Rectal smooth muscle tissue (tissue), 1 donor: Measurements from ENCODE around the gene PACSIN3.

Experiments
- H3K27ac ChIP-seq: one replicate; pipeline ENCODE4 v1.7.0; 2013; ENCODE audit warnings: low read depth, low read length, inconsistent platforms
- H3K27me3 ChIP-seq: one replicate; pipeline ENCODE4 v1.7.0; 2013; ENCODE audit warnings: low read length; ENCODE audit not compliant: control insufficient read depth, insufficient read depth
- H3K36me3 ChIP-seq: one replicate; pipeline ENCODE4 v1.7.0; 2013; ENCODE audit warnings: low read length; ENCODE audit not compliant: control insufficient read depth, insufficient read depth
- H3K4me1 ChIP-seq: one replicate; pipeline ENCODE4 v1.7.0; 2013; ENCODE audit warnings: low read length; ENCODE audit not compliant: control insufficient read depth, insufficient read depth
- H3K4me3 ChIP-seq: one replicate; pipeline ENCODE4 v1.7.0; 2013; ENCODE audit warnings: low read length
- H3K9ac ChIP-seq: one replicate; pipeline ENCODE4 v1.7.0; 2013; ENCODE audit warnings: low read length

Gene PACSIN3

DNA sequence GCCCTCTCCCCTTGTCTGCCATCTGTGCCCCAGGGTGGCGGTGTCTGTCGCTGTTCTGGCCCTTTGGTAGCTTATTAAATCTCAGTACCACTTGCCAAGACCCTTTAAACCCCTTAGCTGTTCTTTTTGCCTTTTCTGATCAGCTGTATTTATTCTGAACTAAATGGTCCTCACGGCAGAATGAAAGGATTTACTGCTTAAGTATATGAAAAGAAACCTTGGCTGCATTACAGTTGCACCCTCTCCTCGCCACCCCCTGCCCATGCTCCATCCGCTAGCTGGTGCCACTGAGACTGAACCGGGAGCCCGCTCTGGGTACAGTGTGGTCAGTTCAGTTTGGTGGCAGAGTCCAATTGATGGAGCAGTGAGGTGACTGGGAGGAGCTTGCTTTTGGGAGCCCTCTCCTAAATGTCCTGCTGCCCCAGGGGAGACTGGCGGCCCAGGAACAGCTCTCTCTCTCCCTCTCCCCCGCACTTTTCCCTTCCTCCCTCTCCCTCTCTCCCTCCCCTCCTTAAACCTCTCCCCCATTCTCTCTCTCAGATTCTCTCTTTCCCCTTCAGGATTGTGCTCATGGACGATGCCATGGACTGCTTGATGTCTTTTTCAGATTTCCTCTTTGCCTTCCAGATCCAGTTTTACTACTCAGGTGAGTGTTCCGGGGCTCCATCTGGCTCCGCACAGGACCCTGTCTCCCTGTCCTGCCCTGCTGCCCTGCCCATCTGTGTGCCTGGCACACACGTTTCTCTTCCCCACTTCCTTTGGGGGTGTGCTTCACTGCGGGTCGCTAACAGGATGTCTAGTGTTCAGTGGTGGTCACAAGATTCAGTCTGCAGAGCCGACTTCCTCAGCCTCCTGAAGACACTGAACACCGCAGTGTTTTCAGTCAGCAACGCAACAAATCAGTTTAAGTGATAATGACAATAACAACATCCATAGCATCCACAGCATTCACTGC lies 31.3 kb downstream of the PACSIN3 start:
- H3K9ac ChIP-seq: no peak overlapping the region
- H3K27ac ChIP-seq: no peak overlapping the region
- H3K27me3 ChIP-seq: no peaks in the 10 kb centered on the region
- H3K36me3 ChIP-seq: peaks cover 4% of the 10 kb centered on the region
- H3K4me3 ChIP-seq: no peak overlapping the region
- H3K4me1 ChIP-seq: peaks cover 2% of the 10 kb centered on the region

DNA sequence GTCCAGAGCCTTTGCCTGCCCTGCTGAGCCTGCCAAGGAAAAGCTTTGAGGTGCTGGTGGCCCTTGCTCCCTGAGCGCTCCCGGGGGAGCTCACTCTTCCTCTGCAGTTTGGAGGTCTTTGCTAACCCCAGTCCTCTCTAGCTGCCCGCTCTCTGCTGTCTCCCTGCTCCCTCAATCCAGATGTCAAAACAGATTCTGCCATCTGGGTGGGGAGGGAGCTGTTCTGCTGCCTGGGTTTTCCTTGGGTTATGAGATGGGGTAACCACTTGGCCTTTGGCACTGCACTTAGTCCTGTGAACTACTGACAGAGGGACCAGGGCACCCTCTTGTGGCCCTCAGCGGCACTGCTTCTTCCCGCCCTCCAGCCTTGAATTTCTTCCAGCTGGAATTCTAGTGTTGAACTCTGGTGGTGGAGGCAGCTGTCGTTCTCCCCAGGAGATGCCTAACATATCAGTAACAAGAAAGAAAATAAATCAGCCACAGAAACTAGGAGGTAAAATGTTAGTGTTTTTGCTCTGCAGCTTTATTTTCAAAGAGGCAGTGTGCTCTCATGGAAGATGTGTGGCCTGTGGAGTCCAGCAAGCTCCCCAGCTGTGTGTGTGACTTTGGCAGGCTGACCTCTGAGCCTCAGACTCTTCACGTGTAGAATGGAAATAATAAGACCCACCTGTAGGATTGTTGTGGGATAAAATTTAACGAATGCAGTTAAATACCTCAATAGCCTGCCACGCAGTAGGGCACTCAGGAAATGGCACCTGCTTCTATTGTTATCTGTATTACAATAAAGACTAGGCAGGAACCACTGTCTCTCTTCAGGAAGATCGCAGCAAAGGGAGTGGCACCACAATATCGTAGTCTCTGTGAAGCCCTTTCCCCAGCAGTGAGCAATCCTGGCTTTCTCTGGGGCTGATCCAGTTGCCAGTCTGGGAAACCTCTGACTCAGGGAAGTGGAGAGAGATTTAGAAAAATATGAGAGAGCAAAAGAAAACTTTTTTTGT lies 33.0 kb downstream of the PACSIN3 start:
- H3K4me3 ChIP-seq: no peak overlapping the region
- peaks cover 4% of the 10 kb centered on the region for H3K36me3 ChIP-seq
- no peak overlapping the region for H3K9ac ChIP-seq
- H3K4me1 ChIP-seq: peaks cover 14% of the 10 kb centered on the region
- no peak overlapping the region for H3K27ac ChIP-seq
- H3K27me3 ChIP-seq: no peaks in the 10 kb centered on the region

DNA sequence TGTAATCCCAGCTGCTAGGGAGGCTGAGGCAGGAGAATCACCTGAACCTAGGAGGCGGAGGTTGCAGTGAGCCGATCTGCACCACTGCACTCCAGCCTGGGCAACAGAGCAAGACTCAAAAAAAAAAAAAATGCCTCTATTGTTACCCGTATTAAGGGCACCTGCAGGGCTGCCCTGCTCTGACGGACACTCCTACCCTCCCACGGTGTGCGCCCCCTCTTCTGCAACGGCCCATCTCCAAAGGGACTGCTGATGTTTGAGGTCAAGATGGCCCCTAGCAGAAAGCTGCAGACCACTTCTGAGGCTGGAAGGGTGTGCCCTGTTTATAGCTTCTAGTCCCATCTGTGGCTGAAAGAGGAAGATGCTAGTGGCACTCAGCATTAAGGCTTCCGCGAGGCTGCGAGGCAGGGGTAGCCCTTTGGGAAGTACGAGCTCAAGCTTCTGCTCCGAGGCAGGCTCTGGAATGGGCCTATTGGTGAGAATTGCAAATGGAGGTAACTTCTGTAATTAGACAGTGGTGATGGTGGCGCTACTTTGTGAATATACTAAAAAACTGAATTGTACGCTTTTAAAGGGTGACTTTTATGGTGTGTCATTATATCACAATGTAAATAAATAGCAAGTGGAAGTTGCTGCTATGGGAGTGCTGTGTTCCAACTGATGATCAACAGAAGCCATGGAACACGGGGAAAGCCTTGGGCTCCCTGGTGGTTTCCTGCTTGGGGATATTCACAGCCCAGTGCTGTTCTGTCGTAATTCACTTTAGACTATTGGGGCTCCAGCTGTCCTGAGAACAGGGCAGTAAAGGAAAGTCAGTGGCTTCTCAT lies 33.9 kb downstream of the PACSIN3 start:
- no peak overlapping the region for H3K27ac ChIP-seq
- H3K36me3 ChIP-seq: peaks cover 4% of the 10 kb centered on the region
- peaks cover 14% of the 10 kb centered on the region for H3K4me1 ChIP-seq
- H3K4me3 ChIP-seq: no peak overlapping the region
- no peaks in the 10 kb centered on the region for H3K27me3 ChIP-seq
- H3K9ac ChIP-seq: no peak overlapping the region

- no peaks in the 10 kb centered on the region for H3K27me3 ChIP-seq
- no peak overlapping the region for H3K4me3 ChIP-seq
- no peak overlapping the region for H3K9ac ChIP-seq
- peaks cover 2% of the 10 kb centered on the region for H3K36me3 ChIP-seq
- H3K27ac ChIP-seq: peak overlapping the region; percentile 46
- H3K4me1 ChIP-seq: peaks cover 14% of the 10 kb centered on the region
These were observed 36.5 kb downstream of the PACSIN3 start for GRCh38 chr11:47149782-47150181.

DNA sequence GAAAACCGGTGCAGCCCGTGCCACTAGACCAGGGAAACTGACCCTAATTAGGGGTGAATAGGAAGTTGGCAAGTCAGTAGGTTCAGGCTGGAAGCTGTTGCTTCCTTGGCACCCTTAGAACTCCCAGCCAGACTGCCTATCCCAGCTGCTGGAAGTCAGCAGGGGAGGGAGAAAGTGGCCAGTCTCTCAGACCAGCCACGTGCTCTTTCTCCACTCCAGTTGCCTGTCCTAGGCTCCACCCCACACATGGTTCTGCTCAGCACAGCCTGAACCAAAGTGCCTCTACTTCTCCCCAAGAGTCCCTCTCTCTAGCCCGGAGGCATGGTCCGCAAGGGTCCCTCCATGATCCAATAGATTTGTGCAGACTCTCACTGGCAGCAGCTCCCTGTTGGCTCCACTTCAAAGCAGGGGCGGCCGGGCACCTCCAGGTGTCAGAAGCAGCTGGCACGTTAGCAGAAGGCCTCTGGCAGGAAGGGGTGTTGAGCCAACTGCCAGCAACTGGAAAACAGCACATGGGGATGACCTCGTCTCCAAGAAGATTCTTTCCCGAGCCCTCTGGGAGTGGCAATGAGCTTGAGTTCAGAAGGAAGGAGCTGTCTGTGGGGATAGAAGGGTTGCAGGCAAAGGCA lies 37.2 kb downstream of the PACSIN3 start:
- no peaks in the 10 kb centered on the region for H3K27me3 ChIP-seq
- peak overlapping the region; percentile 46 for H3K27ac ChIP-seq
- no peak overlapping the region for H3K4me3 ChIP-seq
- H3K9ac ChIP-seq: no peak overlapping the region
- peaks cover 14% of the 10 kb centered on the region for H3K4me1 ChIP-seq
- peaks cover 2% of the 10 kb centered on the region for H3K36me3 ChIP-seq

DNA sequence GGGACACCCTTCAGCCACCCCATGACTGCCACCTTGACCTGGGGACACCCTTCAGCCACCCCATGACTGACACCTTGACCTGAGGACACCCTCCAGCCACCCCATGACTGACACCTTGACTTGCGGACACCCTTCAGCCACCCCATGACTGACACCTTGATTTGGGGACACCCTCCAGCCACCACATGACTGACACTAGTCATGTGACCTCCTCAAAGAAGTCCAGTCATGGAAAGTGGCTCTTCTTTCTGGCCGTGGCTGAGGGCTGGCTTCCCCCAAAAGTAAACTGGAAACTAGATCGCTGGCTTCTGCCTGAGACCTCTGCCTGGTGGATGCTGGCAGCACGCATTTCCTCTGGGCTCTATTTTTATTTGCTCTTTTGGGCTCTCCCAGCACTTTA lies 38.0 kb downstream of the PACSIN3 start:
- Histone ChIP-seq H3K27me3 (no peaks in the 10 kb centered on the region), H3K9ac (no peak overlapping the region), H3K36me3 (peaks cover 2% of the 10 kb centered on the region), H3K27ac (no peak overlapping the region), H3K4me1 (peaks cover 14% of the 10 kb centered on the region), H3K4me3 (no peak overlapping the region)

DNA sequence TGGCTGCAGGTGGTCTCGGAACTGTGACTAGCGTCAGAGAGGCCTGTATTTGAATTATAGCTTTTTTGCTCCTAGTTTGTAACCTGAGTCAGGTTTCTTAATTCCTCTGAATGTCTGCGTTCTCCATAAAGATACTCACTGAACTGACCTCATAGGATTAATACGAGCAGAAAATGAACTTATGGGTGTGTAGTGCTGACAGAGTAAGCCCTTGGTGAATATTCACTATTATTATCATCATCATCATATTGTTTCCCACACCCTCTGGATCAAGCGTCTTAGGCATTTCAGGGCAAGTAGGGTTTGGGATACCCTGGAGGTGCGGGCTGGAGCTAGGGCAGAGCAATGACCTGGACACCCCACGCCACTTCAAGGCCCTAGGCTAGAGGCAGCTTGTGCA lies 38.6 kb downstream of the PACSIN3 start:
- H3K4me3 ChIP-seq: no peak overlapping the region
- H3K9ac ChIP-seq: no peak overlapping the region
- H3K27ac ChIP-seq: no peak overlapping the region
- peaks cover 16% of the 10 kb centered on the region for H3K4me1 ChIP-seq
- H3K27me3 ChIP-seq: no peaks in the 10 kb centered on the region
- peaks cover 2% of the 10 kb centered on the region for H3K36me3 ChIP-seq

GRCh38 chr11:47147250-47147649 lies 39.0 kb downstream of the PACSIN3 start:
- H3K27ac ChIP-seq: no peak overlapping the region

GRCh38 chr11:47144541-47144940 lies 41.7 kb downstream of the PACSIN3 start:
- no peaks in the 10 kb centered on the region for H3K36me3 ChIP-seq
- no peak overlapping the region for H3K27ac ChIP-seq
- H3K4me3 ChIP-seq: no peak overlapping the region
- H3K4me1 ChIP-seq: peaks cover 15% of the 10 kb centered on the region
- H3K9ac ChIP-seq: no peak overlapping the region
- no peaks in the 10 kb centered on the region for H3K27me3 ChIP-seq

More at GRCh38 chr11:47147250-47147649, 39.0 kb downstream of the PACSIN3 start:
- Histone ChIP-seq H3K9ac (no peak overlapping the region), H3K36me3 (peaks cover 2% of the 10 kb centered on the region), H3K4me1 (peaks cover 16% of the 10 kb centered on the region), H3K27me3 (no peaks in the 10 kb centered on the region), H3K4me3 (no peak overlapping the region)

DNA sequence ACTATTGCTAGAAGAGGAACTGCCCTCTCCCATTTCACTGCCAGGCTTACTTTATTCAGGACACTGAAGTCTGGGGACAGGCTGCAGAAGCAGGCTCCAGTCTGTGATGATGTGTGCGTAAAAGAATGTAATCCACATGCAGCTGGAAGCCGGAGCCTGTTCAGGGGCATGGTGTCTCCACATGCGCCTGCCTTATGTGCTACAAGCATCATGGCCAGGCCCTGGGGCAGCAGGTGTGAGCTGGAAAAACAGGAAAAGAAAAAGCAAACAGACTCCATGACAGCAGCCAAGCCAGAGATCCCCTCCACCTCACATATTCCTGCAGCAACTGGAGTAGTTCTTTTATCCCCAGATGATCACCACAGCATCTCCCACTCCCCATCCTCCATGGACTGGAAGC lies 42.9 kb downstream of the PACSIN3 start:
- Histone ChIP-seq H3K4me1 (peaks cover 4% of the 10 kb centered on the region), H3K36me3 (no peaks in the 10 kb centered on the region), H3K27me3 (no peaks in the 10 kb centered on the region), H3K4me3 (no peak overlapping the region), H3K27ac (no peak overlapping the region), H3K9ac (no peak overlapping the region)

DNA sequence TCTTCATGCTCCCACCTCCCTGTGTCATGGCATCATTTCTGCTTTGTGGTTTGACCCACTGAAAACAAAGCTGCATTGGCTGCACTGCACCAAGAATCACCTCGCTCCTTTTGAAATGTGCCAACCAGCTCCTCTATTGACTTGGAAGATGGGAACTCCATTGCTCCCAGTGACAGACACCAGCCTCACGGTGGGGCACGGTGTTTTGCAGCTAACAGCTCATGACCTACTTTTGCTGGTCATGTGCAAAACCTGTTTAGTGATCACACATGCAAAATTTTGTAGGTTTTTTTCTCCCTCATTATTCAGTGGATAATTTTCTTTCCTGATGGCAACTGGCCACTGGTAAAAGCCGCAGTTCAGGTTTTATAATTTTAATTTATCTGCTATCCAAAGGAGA lies 46.4 kb downstream of the PACSIN3 start:
- peaks cover 4% of the 10 kb centered on the region for H3K4me1 ChIP-seq
- no peaks in the 10 kb centered on the region for H3K36me3 ChIP-seq
- H3K4me3 ChIP-seq: no peak overlapping the region
- H3K9ac ChIP-seq: no peak overlapping the region
- H3K27me3 ChIP-seq: no peaks in the 10 kb centered on the region
- H3K27ac ChIP-seq: no peak overlapping the region
